Measurements from ENCODE around the gene EVI2A. TPM values are rescaled to one million over a fixed set of nuclear protein-coding genes. Genes with fewer than 3 reads are reported as not detected.
"Not testable (repeated sequence)": the region's sequence is repeated elsewhere in the genome, so short reads cannot be mapped to it uniquely, and the experiment has no call there.

The EVI2A gene
- total and polyA plus RNA-seq, 5 experiments from 2014 or later = 44.3 to 119 (median 57.0) TPM

- POLR2A ChIA-PET = no interaction called here
- Mint-ChIP-seq H3K9me3 (no peaks in the 10 kb centered on the region), H3K4me1 (peaks cover 9 to 27% (median 18%) of the 10 kb centered on the region in 4 donors), H3K27ac (no peak overlapping the region), H3K36me3 (no peaks in the 10 kb centered on the region), H3K27me3 (no peaks in the 10 kb centered on the region), H3K4me3 (no peak overlapping the region)
- ATAC-seq = no peak
- no peak for DNase-seq
These were observed 29.6 kb downstream of the EVI2A start for GRCh38 chr17:31291820-31292219.

GRCh38 chr17:31289790-31290189, 31.6 kb downstream of the EVI2A start:
- peak overlapping the region in 2 of 10 donors; percentile 44 to 57 for H3K4me3 Mint-ChIP-seq
- peaks cover 9 to 27% (median 19%) of the 10 kb centered on the region in 4 donors for H3K4me1 Mint-ChIP-seq
- no peaks in the 10 kb centered on the region for H3K9me3 Mint-ChIP-seq
- no peaks in the 10 kb centered on the region for H3K27me3 Mint-ChIP-seq
- no peak for DNase-seq
- H3K27ac Mint-ChIP-seq = peak overlapping the region in 2 of 10 donors; percentile 37 to 54
- POLR2A ChIA-PET = no interaction called here
- no peaks in the 10 kb centered on the region for H3K36me3 Mint-ChIP-seq
- ATAC-seq = no peak

DNA sequence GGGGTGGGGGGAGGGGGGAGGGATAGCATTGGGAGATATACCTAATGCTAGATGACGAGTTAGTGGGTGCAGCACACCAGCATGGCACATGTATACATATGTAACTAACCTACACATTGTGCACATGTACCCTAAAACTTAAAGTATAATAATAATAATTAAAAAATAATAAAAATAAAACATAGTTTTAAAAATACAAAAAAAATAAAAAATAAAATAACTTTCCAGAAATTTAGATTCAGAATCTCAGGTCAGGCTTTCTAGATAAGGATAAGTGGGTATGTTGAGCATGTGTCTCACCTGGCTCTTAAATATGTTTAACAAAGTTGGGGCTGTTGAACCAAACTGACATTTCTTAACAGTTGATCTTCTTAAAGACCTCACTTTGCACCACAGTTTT, 33.5 kb downstream of the EVI2A start:
- Mint-ChIP-seq H3K4me1 (peaks cover 9 to 27% (median 19%) of the 10 kb centered on the region in 4 donors), H3K27ac (peak overlapping the region in 1 of 10 donors; percentile 34)
- DNase-seq, H3K27me3 Mint-ChIP-seq, ATAC-seq, POLR2A ChIA-PET, H3K9me3 Mint-ChIP-seq, H3K4me3 Mint-ChIP-seq, H3K36me3 Mint-ChIP-seq: not testable (repeated sequence)

- ATAC-seq = no peak
- Mint-ChIP-seq H3K36me3 (peaks cover 0 to 2% (median 0%) of the 10 kb centered on the region in 3 donors), H3K4me1 (peaks cover 9 to 27% (median 19%) of the 10 kb centered on the region in 4 donors), H3K4me3 (no peak overlapping the region), H3K9me3 (no peaks in the 10 kb centered on the region), H3K27me3 (no peaks in the 10 kb centered on the region), H3K27ac (peak overlapping the region in 1 of 10 donors; percentile 6)
- POLR2A ChIA-PET = no interaction called here
- no peak for DNase-seq
These were observed 34.8 kb downstream of the EVI2A start for GRCh38 chr17:31286587-31286986.

DNA sequence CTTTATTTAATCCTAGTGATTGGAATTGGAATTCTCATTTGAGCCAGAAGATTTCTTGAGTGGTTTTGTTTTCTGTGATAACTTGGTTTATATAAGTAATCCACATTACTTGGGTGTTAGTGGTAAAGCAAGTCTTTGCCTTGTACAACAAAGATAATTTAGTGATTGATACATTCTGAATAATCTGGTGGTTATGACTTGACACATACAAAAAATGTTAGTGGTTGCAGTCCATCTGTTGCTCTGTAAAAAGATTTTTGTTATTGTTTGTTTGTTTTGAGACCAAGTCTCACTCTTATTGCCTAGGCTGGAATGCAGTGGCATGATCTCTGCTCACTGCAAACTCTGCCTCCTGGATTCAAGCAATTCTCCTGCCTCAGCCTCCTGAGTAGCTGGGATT, 37.6 kb downstream of the EVI2A start:
- H3K4me3 Mint-ChIP-seq = no peak overlapping the region
- H3K27me3 Mint-ChIP-seq = no peaks in the 10 kb centered on the region
- no peaks in the 10 kb centered on the region for H3K9me3 Mint-ChIP-seq
- no peak overlapping the region for H3K27ac Mint-ChIP-seq
- DNase-seq = no peak
- peaks cover 0 to 2% (median 2%) of the 10 kb centered on the region in 3 donors for H3K36me3 Mint-ChIP-seq
- H3K4me1 Mint-ChIP-seq = peaks cover 3 to 16% (median 6%) of the 10 kb centered on the region in 4 donors
- POLR2A ChIA-PET = interaction anchor here (0.7 kb wide), 1 partner anchor 11 kb away, joined by 3 read pairs; no protein-coding TSS in a partner anchor
- no peak for ATAC-seq

- POLR2A ChIA-PET = interaction anchor here (1.0 kb wide), 1 partner anchor 26 kb away, joined by 7 read pairs; no protein-coding TSS in a partner anchor
- Mint-ChIP-seq H3K27ac (no peak overlapping the region), H3K27me3 (no peaks in the 10 kb centered on the region), H3K4me3 (no peak overlapping the region), H3K36me3 (peaks cover 0 to 6% (median 2%) of the 10 kb centered on the region in 3 donors), H3K9me3 (no peaks in the 10 kb centered on the region), H3K4me1 (no peaks in the 10 kb centered on the region)
- no peak for DNase-seq
- ATAC-seq = no peak
These were observed 40.4 kb downstream of the EVI2A start for GRCh38 chr17:31281061-31281460.

- H3K4me3 Mint-ChIP-seq = no peak overlapping the region
- H3K4me1 Mint-ChIP-seq = no peaks in the 10 kb centered on the region
- ATAC-seq = no peak
- no peaks in the 10 kb centered on the region for H3K9me3 Mint-ChIP-seq
- DNase-seq = no peak
- POLR2A ChIA-PET = no interaction called here
- H3K36me3 Mint-ChIP-seq = peaks cover 0 to 6% (median 2%) of the 10 kb centered on the region in 3 donors
- H3K27me3 Mint-ChIP-seq = no peaks in the 10 kb centered on the region
- H3K27ac Mint-ChIP-seq = no peak overlapping the region
These were observed 42.0 kb downstream of the EVI2A start for GRCh38 chr17:31279401-31279800.

- Mint-ChIP-seq H3K27ac (no peak overlapping the region), H3K4me3 (no peak overlapping the region), H3K4me1 (no peaks in the 10 kb centered on the region), H3K36me3 (peaks cover 0 to 10% (median 5%) of the 10 kb centered on the region in 3 donors), H3K9me3 (no peaks in the 10 kb centered on the region), H3K27me3 (no peaks in the 10 kb centered on the region)
- DNase-seq (no peak), ATAC-seq (no peak)
- POLR2A ChIA-PET = no interaction called here
These were observed 46.3 kb downstream of the EVI2A start for GRCh38 chr17:31275116-31275515.

- Mint-ChIP-seq H3K27ac (no peak overlapping the region), H3K9me3 (no peaks in the 10 kb centered on the region), H3K4me1 (no peaks in the 10 kb centered on the region), H3K36me3 (peaks cover 0 to 13% (median 4%) of the 10 kb centered on the region in 3 donors), H3K27me3 (no peaks in the 10 kb centered on the region), H3K4me3 (no peak overlapping the region)
- POLR2A ChIA-PET = no interaction called here
- DNase-seq (no peak), ATAC-seq (no peak)
These were observed 47.2 kb downstream of the EVI2A start for GRCh38 chr17:31274252-31274651.

GRCh38 chr17:31273516-31273915, 47.9 kb downstream of the EVI2A start:
- POLR2A ChIA-PET = no interaction called here

DNA sequence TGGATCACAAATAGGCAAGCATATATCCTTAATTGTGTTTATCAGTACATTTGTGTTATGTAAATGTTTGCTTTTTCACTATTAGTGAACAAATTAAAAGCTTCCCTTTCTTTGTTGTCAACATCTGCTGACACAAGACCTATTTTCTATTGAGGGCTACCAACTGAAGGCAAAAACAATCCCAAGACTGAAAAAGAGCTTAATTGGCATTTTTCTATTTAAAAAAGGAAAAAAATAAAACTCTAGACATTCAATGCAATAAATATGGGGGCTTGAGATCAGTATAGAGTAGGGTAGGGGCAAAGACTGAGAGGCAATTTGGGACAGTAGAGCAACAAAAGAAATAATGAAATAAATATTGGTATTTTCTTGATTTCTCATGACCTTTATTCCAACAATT, 48.6 kb downstream of the EVI2A start:
- DNase-seq = no peak
- Mint-ChIP-seq H3K4me3 (no peak overlapping the region), H3K27me3 (no peaks in the 10 kb centered on the region), H3K27ac (no peak overlapping the region), H3K4me1 (no peaks in the 10 kb centered on the region), H3K9me3 (no peaks in the 10 kb centered on the region), H3K36me3 (peaks cover 4 to 15% (median 7%) of the 10 kb centered on the region in 3 donors)
- POLR2A ChIA-PET = interaction anchor here (0.5 to 0.6 kb wide), 2 partner anchors 11 to 611 kb away, joined by 3 to 6 read pairs; no protein-coding TSS in a partner anchor
- no peak for ATAC-seq

More at GRCh38 chr17:31273516-31273915, 47.9 kb downstream of the EVI2A start:
- Mint-ChIP-seq H3K27ac (no peak overlapping the region), H3K27me3 (no peaks in the 10 kb centered on the region), H3K4me3 (no peak overlapping the region), H3K36me3 (peaks cover 4 to 15% (median 7%) of the 10 kb centered on the region in 3 donors), H3K9me3 (no peaks in the 10 kb centered on the region), H3K4me1 (no peaks in the 10 kb centered on the region)
- DNase-seq (no peak), ATAC-seq (no peak)

GRCh38 chr17:31272236-31272635, 49.2 kb downstream of the EVI2A start:
- Mint-ChIP-seq H3K36me3 (peaks cover 4 to 18% (median 10%) of the 10 kb centered on the region in 3 donors), H3K4me3 (no peak overlapping the region), H3K27ac (no peak overlapping the region), H3K4me1 (peaks cover 0 to 2% (median 0%) of the 10 kb centered on the region in 4 donors), H3K9me3 (no peaks in the 10 kb centered on the region), H3K27me3 (no peaks in the 10 kb centered on the region)
- ATAC-seq (no peak), DNase-seq (no peak)
- POLR2A ChIA-PET = interaction anchor here (0.6 kb wide), 1 partner anchor 612 kb away, joined by 6 read pairs; no protein-coding TSS in a partner anchor

DNA sequence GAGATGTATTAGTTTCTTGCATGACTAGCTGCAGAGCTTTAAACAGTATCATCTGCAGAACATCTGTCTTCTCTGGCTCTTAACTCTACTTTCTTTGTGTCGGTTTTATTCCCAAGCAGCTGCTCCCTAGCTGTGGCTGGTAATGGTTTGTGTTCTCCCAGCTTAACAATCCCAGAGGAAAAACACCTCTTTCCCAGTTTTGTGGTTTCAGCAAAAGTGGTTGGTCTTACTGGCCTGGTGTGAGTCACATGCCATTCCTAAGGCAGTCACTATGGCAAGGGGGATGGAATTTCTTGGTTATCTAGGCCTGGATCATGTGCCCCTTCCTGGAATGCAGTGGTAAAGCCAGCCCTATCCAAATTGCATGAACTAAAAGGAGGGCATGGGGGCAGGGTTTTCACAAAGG, 51.8 kb downstream of the EVI2A start:
- peaks cover 0 to 7% (median 2%) of the 10 kb centered on the region in 4 donors for H3K4me1 Mint-ChIP-seq
- ATAC-seq = no peak
- no peaks in the 10 kb centered on the region for H3K9me3 Mint-ChIP-seq
- no peak overlapping the region for H3K27ac Mint-ChIP-seq
- no peak overlapping the region for H3K4me3 Mint-ChIP-seq
- H3K27me3 Mint-ChIP-seq = no peaks in the 10 kb centered on the region
- POLR2A ChIA-PET = no interaction called here
- H3K36me3 Mint-ChIP-seq = peaks cover 4 to 20% (median 13%) of the 10 kb centered on the region in 3 donors
- no peak for DNase-seq

DNA sequence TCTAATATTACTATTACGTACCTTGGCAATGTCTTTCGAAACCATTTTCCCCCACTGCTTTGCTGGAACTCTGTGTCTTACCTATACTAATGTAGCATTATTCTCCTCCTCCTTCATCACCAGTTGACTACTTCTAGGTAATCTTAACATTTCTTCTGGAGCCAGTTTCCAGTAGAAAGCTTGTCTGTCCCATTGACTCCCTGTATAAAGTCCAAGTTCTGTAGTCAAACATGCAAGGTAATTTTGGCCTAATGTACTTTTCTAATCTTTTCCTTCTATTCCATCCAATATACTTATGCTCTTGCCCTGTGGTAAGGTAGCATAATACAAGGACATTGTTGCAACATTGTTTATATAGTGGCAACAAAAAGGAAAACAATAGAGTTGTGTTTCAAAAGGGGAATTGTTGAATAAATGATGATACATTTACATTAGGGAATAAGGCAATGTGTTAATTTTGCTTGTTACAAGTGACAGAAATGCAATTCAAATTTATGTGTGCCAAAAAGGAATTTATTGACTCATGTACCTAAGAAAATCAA, 52.3 kb downstream of the EVI2A start:
- H3K27me3 Mint-ChIP-seq = no peaks in the 10 kb centered on the region
- ATAC-seq (no peak), DNase-seq (no peak)
- no peak overlapping the region for H3K27ac Mint-ChIP-seq
- no peak overlapping the region for H3K4me3 Mint-ChIP-seq
- POLR2A ChIA-PET = no interaction called here
- H3K4me1 Mint-ChIP-seq = peaks cover 0 to 7% (median 2%) of the 10 kb centered on the region in 4 donors
- no peaks in the 10 kb centered on the region for H3K9me3 Mint-ChIP-seq
- H3K36me3 Mint-ChIP-seq = peaks cover 4 to 20% (median 13%) of the 10 kb centered on the region in 3 donors

All from naive thymus-derived CD8-positive, alpha-beta T cell (primary cell).